Body of pancreas (tissue), 4 donors: ENCODE data around the gene RAD51B.

Experiments used
- CTCF ChIP-seq, 7 experiments: fragments of 450-650 bp in 4 of 7; fragments of 200-600 bp in 3 of 7; sonication (generic) in 3 of 7; IDR thresholded peaks; one replicate each; pipeline ENCODE4 v1.5.1; 2016 to 2019; ENCODE audit warnings: antibody characterized with exemption in 7 of 7
- POLR2A ChIP-seq, 3 donors: fragments of 450-650 bp; IDR thresholded peaks; one replicate each; pipeline ENCODE4 v1.6.1; 2016; ENCODE audit warnings: antibody characterized with exemption in 3 of 3, mild to moderate bottlenecking in 2 of 3

- TF ChIP-seq CTCF (IDR thresholded peaks at IDR 0.05) = no peak
- no peak for TF ChIP-seq POLR2A (IDR thresholded peaks at IDR 0.05)
These were observed 805.1 kb downstream of the RAD51B start for GRCh38 chr14:68624541-68625220.
